Kidney tubule cell (primary cell): ENCODE results near the gene NLRC5.
"Not testable (repeated sequence)": the region's sequence is repeated elsewhere in the genome, so short reads cannot be mapped to it uniquely, and the experiment has no call there.

Experiments used
- DNase-seq: peaks from one replicate; pipeline ENCODE4 v3.0.0-alpha.2; 2018; ENCODE audit warnings: low spot score

The NLRC5 gene

DNA sequence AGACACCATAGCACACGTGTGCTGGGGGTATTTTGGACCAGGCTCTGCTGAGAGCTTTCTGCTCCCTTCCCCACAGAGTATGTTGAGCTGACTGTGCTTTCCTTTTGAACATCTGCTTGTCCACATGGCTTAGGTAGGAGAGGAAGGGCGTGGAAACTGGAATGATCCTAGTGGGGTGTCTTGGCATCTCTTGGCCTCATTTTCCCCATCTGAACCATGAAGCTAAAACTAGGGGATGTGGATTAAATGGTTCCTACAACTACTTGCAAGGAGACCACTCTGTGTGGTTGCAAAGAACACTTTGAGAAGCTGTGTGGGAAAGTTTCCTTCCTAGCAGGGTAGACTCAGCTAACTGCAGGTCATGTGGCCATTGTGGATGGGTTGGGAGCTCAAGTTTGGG, 6.7 kb upstream of the NLRC5 start:
- DNase-seq: no peak

- no peak for DNase-seq
Observed at GRCh38 chr16:56983211-56983751, 6.1 kb upstream of the NLRC5 start.

GRCh38 chr16:56984639-56985038, 4.7 kb upstream of the NLRC5 start:
- DNase-seq: peak; percentile 88

- DNase-seq: peak; percentile 83
Observed at GRCh38 chr16:56985288-56985961, 3.9 kb upstream of the NLRC5 start.

DNA sequence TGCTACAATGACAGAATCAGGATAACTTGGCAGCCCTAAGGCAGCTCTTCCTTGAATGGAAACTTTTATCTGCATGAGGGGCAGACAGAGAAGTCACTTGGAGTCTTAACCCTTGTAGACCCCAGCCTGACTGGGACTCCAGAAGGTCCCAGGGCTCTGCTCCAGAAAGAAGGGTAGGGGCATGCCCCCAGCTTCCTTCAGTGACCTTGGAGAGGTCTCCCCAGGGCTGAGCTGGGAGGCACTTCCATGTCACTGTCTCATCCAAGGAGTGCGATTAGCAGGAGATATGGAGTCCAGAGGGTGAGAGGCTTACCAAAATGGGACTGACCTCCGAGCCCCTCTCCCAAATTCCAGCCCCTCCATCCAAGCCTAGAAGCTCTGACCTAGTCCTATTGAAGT, 3.4 kb upstream of the NLRC5 start:
- no peak for DNase-seq

GRCh38 chr16:56986361-56986760, 3.0 kb upstream of the NLRC5 start:
- no peak for DNase-seq

- not testable (repeated sequence) for DNase-seq
Observed at GRCh38 chr16:56986908-56987307, 2.4 kb upstream of the NLRC5 start.

DNA sequence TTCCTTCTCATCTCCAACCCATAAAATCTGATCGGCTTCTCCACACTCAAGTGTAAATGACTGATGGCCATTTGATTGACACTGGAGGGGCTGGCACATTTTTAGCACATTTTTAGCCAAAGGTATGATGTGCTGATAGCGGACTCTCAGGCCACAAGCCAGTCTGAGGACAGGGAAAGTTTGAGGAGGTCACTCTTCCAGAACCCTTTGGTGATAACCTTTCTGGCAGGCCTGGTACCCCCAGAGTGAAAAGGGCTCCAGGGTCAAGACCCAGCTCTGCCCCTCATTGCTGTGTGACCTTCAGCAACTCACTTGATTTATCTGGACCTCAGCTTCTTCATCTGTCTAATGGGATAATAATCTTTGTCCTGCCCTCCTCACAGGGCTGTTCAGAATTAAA, 1.7 kb upstream of the NLRC5 start:
- DNase-seq: no peak

GRCh38 chr16:56988161-56988947, 1.0 kb upstream of the NLRC5 start:
- DNase-seq: no peak

- no peak for DNase-seq
Observed at GRCh38 chr16:56989988-56990387, 631 bp downstream of the NLRC5 start.

- no peak for DNase-seq
Observed at GRCh38 chr16:56990407-56991286, 1.3 kb downstream of the NLRC5 start.

DNA sequence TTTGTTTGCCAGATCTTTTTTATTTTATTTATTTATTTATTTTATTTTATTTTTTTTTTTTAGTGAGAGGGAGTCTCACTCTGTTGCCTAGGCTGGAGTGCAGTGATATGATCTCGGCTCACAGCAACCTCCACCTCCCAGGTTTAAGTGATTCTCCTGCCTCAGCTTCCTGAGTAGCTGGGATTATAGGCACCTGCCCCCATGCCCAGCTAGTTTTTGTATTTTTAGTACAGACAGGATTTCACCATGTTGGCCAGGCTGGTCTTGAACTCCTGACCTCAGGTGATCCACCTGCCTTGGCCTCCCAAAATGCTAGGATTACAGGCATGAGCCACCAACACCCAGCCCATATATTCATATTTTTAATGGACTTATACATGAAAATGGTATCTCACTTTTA, 3.1 kb downstream of the NLRC5 start:
- DNase-seq: not testable (repeated sequence)

DNA sequence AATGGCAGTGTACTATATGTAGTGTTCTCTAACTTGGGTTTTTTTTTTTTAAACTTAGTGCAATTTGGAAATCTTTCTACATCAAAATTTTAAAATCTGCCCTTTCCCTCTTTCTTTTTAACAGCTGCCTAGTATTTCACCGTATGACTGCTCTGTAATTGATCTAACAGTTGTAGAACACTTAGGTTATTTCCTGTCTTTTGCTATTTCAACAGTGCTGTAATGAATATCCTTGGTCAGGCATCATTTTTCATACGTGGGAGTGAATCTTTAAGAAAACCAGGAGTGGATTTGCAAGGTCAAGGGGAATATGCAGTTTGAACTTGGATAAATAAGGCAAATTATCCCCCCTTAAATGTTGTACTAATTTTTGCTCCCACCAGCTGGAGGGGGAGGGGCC, 3.8 kb downstream of the NLRC5 start:
- DNase-seq: no peak

- DNase-seq: no peak
Observed at GRCh38 chr16:56994311-56994710, 5.0 kb downstream of the NLRC5 start.

GRCh38 chr16:56995136-56995805, 5.9 kb downstream of the NLRC5 start:
- DNase-seq: no peak

- DNase-seq: no peak
Observed at GRCh38 chr16:56997264-56997663, 7.9 kb downstream of the NLRC5 start.

- no peak for DNase-seq
Observed at GRCh38 chr16:56997931-56998330, 8.6 kb downstream of the NLRC5 start.

- DNase-seq: no peak
Observed at GRCh38 chr16:56998352-56998751, 9.0 kb downstream of the NLRC5 start.

- DNase-seq: no peak
Observed at GRCh38 chr16:56998861-56999260, 9.5 kb downstream of the NLRC5 start.

GRCh38 chr16:56999409-57000270, 10.3 kb downstream of the NLRC5 start:
- DNase-seq: peak; percentile 31
